8988T (cell line): ENCODE results near the gene PGS1.

Experiments
- DNase-seq: peaks from one replicate; pipeline ENCODE4 v3.0.0; 2011

Gene PGS1

DNA sequence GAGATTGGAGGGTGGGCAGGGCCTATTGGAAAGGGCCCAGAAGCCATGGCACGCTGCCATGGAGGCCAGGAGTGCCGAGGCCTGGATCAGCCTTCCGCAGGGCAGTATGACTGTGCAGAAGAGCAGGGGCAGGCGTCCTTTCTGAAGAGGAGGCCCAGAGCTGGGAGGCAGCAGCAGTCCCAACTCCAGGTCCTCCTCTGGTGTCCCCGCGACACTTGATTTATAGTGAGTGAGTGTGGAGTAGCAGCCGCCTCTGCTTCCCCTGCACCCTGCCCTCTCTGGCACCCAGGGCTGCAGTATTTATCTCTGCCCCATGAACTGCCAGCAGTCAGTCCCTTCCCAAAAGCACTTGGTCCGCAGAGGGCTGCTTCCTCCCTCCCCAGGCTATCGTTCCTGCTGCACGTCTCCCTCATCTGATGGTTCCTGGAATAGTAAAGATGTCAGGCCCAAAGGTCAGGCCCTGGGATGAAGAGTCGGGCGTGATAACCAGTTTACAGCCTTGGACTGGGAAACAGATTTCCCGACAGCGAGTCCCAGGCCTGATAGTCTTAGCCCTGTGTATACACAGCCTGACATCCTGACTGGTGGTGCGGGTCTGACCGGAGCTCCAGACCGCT, 32.9 kb downstream of the PGS1 start:
- DNase-seq: no peak

DNA sequence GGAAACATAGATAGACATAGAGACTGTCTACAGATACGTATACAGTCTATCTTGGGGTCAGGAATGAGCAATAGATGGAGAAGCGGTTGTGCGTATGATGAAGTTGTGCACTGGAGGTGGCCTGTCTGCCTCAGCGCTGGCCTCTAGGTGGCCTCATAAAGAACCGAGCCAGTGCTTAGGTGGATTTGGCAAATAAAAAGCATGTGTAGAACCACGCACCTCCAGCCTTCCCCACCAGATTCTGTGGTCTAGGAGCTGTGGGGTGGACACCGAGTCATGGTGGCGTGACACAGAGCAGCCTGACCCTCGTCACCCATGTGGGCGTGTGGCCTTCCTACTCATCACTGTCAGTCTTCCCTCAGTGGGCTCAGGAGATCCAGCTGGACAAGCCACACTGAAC, 34.0 kb downstream of the PGS1 start:
- no peak for DNase-seq

DNA sequence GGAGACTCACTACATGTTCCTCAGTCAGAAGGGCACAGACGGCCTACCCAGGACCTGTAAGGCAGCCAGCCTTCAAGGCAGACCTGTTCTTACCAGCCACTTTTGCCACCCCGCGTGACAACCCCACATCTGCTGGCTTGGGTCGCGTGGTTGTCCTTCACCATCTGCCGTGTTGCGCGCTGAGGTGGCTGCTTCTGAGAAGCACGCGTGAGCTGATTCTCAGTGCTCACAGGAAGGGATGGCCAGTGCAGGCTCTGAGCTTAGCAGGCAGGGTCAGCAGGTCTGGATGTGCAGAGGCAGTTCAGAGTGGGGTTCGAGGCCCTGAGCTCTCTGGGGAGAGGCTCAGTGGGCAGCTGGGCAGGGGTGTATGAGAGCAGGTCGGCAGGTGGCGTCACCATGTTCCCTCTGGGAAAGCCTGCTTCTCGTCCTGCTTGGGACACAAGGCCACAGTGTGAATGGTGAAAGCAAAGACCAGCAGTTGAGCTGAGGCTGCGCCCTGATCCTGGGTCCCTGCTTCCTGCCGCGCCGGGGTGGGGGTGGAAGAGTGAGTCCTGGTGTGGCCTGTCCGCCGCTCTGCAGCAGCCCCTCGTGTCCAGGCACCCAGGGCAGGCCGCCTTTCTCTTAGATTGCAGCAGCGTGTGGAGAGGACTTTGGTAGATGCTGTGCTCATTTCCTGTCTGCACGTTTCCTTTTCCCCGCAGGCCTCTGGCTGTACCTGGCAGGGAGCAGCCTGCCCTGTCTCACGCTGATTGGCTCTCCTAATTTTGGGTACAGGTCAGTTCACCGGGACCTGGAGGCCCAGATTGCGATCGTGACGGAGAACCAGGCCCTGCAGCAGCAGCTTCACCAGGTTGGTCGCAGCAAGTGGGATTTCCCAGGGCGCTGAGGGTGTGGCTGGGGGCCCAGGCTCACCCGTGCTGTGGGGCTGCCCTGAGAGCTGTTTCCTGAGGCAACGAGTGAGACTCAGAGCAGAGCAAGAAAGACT, 36.0 kb downstream of the PGS1 start:
- DNase-seq: no peak

DNA sequence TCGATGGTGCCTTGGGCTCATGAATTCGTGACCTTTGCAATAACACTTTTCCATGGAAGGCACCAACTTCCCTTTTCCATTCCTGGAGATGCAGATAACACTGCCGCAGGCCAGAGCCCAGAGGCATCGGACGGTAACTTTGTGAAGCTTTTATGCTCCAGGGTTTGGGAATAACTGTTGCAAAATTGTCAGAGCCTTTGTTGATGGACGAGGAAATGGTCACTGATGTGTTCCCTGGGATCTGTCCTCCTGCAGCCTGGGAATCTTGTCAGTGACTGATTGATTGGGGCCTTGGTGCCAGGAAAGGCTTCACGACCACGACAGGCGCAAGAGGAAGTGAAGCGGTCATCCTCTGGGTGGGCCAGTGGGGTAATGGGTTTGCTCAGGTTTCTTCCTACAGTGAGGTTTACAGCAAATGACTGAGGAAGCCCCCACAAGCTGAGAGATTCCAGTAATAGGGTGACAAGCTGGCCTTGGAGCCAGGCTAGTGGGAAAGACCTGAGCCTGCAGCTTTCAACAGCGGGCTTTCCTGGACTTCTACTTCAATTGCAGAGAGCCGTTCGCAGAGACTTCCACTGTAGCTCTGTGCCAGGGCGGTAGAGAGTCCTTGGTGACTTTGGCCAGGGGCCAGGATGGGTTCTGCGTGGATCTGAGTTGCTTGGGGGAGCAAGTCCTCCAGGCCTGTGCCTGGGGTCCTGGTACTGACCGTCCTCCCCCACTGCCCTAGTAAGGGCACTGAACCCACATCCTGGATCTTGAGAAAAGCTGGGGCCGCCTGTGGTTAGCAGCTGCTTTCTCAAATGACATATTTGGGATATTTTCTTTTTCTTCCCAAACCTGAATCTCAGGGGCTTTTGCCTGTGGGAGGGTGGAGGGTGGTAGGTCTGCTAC, 37.6 kb downstream of the PGS1 start:
- DNase-seq: no peak

DNA sequence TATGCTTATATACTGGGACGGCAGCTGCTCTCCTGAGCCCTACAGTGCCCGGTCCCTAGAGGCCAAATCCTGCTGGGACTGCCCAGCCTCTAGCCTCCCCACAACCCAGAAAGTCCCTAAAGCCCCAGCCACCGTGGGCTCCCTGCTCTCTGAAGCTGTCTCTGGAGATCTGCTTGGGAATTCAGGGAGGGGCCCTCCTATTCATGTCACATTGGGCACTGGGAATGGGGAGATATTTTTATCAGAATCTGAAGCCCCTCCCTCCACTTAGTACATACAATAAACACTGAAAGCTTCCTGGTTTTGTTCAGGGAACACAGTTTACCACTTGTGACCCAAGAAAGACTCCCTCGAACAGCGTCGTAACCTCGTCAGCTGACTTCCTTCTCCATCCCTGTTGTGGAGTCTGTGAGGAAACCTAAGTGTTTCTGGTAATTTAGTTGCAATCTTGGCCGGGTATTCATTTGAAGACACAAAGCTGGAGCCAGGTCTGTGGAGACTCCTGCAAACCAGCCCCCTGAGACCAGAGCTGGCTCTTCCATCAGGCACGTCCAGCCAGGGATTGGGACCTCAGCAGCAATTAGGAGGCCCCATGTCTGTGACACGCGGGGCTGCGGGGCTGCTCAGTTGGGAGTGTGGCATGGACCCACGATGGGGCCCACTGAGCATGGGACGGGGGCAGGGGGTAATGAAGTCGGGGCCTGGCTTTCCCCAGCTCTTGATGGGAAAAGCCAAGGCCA, 38.5 kb downstream of the PGS1 start:
- DNase-seq: no peak

DNA sequence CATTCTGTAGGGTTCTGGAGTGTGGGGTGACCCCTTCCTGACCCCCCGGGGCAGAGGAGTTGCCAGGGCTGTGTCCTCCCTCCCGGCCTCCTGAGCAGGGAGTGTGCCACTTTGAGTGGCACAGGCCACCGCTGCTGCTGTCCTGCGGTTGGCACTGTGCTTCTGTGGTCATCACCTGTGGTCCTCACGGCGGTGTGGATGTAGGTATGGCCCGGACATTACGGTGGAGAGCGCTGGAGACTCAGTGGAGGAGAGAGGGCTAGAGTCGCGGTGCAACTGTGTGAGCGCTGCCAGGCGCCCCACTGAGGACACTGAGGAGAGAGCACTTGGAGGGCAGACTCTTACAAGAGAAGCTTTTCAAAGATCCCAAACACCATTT, 39.1 kb downstream of the PGS1 start:
- DNase-seq: no peak

DNA sequence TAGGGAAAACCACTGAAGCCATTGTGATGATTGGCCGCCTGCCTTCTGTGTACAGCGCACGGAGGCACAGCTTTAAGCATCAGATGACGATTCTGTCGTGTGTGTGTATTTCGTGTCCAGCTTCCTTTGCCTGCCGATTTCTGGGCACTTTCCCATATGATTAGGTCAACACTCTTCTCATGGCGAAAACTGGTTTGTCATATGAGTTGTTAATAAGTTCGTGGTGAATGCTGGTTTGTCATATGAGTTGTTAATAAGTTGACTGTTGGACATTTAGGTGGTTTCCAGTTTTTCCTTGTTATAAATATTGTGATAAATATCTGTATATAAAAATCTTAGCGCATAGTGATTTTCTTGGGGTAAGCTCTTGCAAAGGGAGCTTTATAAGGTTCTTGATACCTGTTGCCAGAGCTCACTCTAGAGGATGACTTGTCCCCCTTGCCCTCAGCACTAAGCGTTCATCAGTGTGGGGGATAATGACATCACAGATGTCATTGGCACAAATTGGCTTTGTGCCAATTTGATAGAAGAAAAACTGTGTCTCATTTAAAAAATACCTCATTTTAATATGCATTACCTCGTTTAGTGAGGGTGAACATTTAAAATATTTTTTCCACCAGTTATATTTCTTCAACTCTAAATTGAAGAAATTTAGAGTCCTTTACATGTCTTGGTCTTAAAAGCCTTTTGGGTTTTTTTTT, 40.0 kb downstream of the PGS1 start:
- DNase-seq: no peak

DNA sequence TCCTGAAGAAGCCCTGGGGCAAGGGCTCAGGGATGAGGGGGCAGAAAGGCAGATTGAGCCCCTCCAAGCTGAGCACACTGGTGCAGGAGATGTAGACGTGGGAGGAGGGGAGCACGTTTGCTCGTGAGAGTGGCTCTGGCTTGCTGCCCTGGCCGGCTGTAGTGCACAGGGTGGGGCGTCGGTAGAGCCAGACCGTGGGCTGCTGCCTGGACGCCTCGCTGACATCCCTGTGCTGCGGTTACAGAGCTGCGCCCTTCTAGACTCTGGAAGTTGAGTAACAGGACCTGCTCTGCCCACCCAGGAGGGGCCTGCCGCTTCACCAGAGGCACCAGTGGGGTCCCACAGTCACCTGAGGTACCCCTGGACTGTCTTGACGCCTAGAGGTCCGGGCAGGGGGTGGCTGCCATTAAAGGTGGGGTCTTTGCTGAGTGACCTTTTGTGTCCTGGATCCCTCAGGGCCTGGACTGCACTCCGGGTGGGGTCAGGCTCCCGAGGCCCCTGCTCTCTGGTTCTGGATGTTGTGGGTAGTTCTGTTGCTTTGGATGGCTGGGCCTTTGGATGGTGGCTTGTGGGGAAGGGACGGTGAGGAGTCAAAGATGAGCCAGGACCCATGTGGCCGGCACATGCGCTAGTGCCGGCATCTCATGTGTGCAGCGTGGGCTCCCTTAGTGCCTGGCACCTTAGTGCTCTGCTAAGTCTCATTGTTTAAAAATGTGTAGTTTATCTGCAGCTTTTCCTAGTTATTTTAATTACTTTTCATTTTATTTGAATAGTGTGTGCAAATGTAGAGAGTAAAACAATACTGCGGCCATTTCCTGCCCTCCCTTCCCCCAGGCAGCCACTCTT, 41.7 kb downstream of the PGS1 start:
- no peak for DNase-seq

DNA sequence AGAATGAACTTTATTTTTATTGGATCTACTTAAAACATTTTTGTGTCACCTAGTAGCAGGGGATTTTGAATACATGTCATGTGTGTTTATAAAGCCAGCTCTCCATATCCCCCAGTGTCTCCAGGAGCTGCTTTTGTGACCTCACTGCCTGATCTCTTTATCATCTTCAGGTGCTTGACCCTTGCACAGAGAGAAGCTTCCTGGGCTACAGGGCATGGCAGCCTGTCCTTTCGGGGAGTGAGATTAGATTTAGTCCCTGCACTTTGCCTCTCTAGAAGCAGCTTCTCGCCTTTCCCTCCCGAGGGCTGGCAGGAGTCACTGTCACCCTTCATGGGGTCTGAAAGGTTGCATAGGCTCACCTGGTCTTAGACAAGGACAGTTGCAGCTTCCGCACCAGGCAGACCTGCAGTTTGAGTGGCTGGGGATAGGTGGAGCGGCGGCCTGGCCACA, 42.7 kb downstream of the PGS1 start:
- DNase-seq: no peak

DNA sequence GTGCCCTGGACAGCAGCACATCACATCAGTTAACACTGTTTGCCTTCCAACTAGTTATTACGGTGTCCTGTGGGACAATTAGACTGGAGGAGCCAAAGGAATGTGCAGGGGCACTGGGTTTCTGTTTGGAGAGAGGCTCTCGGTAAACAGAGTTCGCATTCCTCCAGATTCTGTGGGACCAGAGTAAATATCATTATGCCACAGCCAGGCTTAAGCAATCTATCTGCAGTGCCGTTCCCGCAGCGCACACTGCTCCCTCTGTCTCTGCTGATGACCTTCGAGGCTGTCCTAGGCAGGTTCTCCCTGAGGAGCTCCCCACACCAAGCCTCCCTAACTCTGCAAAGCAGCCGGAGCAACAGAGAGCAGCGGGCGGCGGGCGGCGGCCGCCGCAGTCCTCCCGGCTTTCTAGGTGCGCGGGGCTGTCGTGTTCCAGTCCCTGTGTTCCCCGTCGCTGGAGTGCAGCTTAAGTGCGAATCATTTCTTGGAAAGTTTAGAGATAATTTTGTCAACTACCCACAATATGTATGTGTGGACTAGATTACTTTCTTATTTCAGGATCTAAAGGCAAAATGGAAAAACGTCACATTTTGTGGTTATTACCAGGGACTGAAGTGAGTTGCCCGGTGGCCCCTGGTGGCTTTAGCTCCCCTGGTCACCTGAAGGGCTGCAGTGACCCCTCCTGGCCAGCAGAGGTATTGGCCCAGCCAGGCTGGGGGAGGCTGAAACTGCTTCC, 43.3 kb downstream of the PGS1 start:
- DNase-seq: peak; percentile 79

DNA sequence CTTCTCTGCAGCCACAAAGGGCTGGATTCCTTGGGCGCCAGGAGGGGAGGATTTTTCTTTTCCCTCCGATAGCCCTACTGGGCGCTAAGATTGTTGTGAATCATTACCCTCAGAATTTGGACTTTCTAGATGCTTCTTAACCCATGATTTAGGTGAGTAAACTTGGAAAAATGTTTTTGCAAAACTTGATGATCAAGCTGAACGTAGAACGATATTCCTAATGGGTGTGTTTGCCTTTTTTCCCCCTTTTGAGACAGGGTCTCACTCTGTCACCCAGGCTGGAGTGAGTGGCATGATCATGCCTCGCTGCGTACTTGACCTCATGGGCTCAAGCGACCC, 43.8 kb downstream of the PGS1 start:
- no peak for DNase-seq

DNA sequence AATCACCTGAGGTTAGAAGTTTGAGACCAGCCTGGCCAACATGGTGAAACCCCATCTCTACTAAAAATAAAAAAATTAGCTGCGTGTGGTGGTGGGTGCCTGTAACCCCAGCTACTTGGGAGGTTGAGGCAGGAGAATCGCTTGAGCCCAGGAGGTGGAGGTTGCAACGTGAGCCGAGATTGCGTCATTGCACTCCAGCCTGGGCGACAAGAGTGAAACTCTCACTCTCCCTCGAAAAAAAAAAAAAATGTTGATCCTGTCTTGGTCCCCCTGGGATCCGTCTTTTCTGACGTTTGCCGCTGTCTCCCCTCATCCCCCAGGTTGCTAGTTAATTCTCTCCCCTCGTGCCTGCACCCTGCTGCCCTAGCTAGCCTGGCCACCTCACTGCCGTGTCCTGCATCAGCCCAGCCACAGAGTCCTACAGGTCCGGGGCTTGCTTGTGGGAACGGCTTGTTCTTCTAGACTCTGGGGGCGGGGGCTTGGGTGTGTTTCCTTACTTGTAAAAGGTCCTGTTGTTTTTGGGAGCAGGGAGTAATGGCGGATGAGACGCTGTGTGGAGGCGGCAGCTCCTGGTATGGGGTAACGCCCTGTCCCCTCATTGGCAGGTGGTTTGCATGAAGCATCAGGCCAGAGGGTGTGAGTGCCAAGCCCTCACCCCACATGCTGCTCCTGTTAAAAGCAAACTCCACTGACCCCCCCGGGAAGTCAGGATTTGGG, 44.6 kb downstream of the PGS1 start:
- no peak for DNase-seq

DNA sequence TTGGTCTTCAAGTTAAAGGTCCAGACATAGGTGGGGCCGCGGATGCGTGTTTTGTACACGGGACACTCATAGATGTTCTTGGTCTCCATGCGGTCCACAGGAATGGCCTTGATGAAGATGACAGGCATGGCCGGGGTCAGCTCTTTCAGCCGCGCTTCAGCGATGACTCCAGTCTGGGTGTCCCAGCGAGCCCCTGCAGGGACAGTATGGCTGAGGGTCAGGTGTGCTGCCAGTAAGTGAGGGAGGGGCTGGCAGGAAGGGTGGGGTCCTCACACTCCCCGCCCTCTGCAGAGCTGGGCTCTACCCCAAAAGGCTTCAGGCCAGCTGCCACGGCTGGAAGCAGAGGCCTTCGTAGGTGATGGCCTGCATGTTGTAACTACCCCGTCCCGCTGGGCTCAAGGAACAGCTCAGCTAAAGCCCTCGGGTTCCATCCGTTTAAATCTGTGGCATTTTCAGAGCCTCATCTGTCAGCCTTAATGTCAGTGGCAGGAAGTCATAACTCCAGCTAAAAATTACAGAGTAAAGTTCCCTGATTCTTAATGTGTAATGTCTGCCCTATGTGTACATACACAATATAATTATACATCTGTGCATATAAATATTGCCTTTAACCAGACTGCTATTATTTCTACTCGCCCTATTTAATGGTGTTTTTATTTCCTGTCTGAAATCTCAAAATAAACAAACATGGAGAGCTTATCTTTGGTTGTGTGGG, 45.7 kb downstream of the PGS1 start:
- no peak for DNase-seq

DNA sequence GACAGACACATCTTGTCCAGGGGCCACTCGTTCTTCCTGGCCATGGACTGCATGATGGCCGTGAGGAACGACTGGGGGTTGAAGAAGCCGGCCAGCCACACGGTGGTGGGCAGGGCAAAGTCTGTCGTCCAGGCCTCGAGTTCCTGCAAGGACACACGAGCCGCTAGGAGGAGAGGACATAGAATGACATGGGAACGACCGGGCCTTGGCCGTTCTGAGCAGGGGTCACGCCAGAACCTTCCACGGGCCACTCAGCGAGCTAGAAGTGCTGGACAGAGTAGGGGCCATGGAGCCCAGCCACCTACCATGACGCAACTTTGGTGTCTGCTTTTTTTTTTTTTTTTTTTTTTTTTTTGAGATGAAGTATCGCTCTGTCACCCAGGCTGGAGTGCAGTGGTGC, 47.0 kb downstream of the PGS1 start:
- DNase-seq: no peak

DNA sequence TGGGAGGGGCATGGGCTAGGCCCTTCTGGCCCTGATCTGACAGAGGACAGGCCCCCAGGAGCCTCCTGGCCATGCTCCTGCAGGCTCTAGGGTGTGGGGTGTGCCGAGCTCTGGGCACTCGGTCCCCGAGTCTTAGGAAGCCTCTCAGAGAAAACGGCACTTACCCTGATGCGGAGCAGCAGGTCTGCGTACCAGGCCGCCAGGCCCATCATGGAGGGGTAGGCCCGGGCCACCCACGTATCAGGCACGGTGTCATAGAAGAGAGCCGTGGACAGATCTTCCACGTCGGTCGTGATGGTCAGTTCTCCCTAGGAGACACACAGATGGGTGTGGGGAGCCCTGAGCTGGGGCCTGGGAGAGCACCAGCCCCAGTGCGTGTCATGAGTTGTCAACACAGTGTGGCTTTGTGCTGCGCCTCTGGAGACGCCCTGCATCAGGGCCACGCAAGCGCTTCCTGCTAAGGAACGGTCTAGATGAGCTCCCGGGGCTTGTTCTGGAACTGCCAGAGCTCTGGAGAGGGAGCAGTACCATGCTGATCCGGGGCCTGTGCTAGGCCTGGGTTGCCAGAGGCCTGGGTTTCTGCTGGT, 47.9 kb downstream of the PGS1 start:
- no peak for DNase-seq

DNA sequence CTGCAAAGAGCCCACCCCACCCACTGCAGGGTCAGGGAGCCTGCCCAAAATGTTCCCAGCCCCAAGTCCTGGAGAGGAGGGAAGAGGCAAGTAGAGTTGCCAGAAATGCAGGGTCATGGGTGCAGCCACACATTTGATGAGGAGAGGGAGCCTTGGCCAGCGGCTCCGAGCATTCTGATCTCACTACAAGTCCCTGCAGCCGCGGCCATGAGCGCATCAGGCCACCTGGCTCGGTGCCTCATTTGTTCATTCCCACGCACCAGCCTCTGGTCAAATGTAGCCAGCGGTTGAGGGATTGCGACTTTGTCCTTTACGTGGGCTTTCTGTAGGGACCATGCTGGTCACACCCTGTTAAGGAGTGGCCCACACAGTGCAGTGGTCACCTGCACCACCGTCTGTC, 48.7 kb downstream of the PGS1 start:
- no peak for DNase-seq

DNA sequence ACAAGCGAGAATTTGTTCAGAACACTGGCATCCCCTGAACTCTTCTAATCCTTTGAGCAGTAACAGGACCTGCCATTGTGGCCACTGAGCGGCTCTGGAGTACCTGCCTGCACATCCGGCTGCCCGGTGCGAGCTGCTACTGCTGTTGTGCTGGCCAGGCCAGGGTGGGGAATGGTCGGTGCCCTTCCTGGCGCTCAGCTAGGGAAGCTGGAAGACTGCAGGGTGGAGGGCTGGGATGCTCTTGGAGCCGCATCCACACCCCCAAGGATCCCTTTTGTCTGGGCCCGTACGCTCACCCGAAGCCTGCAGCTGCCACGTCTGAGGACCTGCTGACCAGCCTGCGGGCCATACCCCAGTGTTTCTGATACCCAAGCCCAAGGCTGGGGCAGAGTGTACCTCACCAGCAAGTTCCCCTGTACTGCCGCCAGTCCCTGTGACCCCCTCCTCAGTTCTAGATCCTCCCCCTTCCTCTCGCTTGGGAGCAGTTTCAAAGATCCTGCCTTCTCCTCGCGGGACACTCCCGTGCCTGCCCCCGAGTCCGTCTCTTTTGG, 49.7 kb downstream of the PGS1 start:
- DNase-seq: no peak
